Thyroid gland (tissue), 4 donors: ENCODE data around the gene DPP3.
"Not testable (repeated sequence)": the region's sequence is repeated elsewhere in the genome, so short reads cannot be mapped to it uniquely, and the experiment has no call there.

ENCODE experiments used
- CTCF ChIP-seq, 6 experiments: fragments of 200-600 bp in 3 of 6; fragments of 450-650 bp in 3 of 6; sonication (generic) in 3 of 6; IDR thresholded peaks; one replicate each; pipeline ENCODE4 v1.5.1; 2016 to 2019; ENCODE audit warnings: antibody characterized with exemption in 6 of 6, mild to moderate bottlenecking in 2 of 6, inconsistent platforms in 1 of 6, moderate library complexity in 1 of 6
- POLR2A ChIP-seq, 2 donors: fragments of 450-650 bp; IDR thresholded peaks; one replicate each; pipeline ENCODE4 v1.6.1; 2017; ENCODE audit warnings: antibody characterized with exemption in 2 of 2, mild to moderate bottlenecking in 2 of 2, moderate library complexity in 1 of 2

DNA sequence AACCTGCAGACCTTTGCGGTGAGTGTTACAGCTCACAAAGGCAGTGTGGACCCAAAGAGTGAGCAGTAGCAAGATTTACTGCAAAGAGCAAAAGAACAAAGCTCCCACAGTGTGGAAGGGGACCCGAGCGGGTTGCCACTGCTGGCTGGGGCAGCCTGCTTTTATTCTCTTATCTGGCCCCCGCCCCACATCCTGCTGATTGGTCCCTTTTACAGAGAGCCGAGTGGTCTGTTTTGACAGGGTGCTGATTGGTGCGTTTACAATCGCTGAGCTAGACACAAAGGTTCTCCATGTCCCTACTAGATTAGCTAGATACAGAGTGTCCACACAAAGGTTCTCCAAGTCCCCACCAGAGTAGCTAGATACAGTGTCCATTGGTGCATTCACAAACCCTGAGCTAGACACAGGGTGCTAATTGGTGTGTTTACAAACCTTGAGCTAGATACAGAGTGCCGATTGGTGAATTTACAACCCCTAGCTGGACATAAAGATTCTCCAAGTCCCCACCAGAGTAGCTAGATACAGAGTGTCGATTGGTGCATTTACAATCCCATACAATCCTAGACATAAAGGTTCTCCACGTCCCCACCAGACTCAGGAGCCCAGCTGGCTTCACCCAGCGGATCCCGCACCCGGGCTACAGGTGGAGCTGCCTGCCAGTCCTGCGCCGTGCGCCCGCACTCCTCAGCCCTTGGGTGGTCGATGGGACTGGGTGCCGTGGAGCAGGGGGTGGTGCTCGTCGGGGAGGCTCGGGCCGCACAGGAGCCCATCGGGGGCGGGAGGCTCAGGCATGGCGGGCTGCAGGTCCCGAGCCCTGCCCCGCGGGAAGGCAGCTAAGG is 39.9 kb upstream of the DPP3 start:
- TF ChIP-seq CTCF, POLR2A (IDR thresholded peaks at IDR 0.05): not testable (repeated sequence)
